HepG2 (cell line): ENCODE results near the gene ARFGAP1. TPM values are rescaled to one million over a fixed set of nuclear protein-coding genes. Genes with fewer than 3 reads are reported as not detected.
A peak's percentile ranks its signal among the peaks of the same experiment; 100 is the strongest.

ENCODE experiments used
- ATAC-seq: fragments of 200-7000 bp; cut with Tn5 transposase; 3 replicates; pipeline ENCODE4 v1.9.1; 2020; ENCODE audit warnings: mild to moderate bottlenecking, moderate library complexity
- BruUV-seq: library from RNA; stranded (reverse); fragments of 400-500 nt; replicated peaks from 2 replicates; lab custom pipeline; 2021; lab: Mats Ljungman, UMichigan
- CTCF ChIA-PET: fragments of 300-600 bp; formaldehyde crosslinking; extraction: SDS; loops from one replicate; lab custom pipeline; 2021; ENCODE audit warnings: low total read pairs, inconsistent platforms, low intra/inter-chr PET ratio; lab: Yijun Ruan, JAX
- POLR2A ChIA-PET: fragments of 350-600 bp; sonication (Branson Sonifier 250); formaldehyde crosslinking; loops from one replicate; lab custom pipeline; 2020; ENCODE audit warnings: antibody characterized with exemption, inconsistent platforms; lab: Yijun Ruan, JAX
- DNase-seq: peaks from one replicate; pipeline ENCODE4 v3.0.0-alpha.2; 2015; ENCODE audit warnings: low spot score
- FAIRE-seq: peaks from 3 replicates; lab custom pipeline; 2011; peaks lifted over from hg19 to GRCh38; lab: Jason Lieb, UNC
- H2AFZ ChIP-seq: one replicate; pipeline ENCODE4 v1.6.1; 2011; ENCODE audit warnings: low read length, inconsistent platforms
- H3K27ac ChIP-seq: fragments of 300-600 bp; 3 replicates; pipeline ENCODE4 v1.8.0; 2011; ENCODE audit warnings: mixed run types, mild to moderate bottlenecking, mixed read lengths, low read length, inconsistent platforms; ENCODE audit not compliant: insufficient read depth; ENCODE audit errors: extremely low read length
- H3K27me3 ChIP-seq, 2 experiments: fragments of 200-600 bp in 1 of 2; 2 replicates in 1 of 2; 3 replicates in 1 of 2; pipeline versions ENCODE4 v1.6.0 to v1.8.0; 2011; ENCODE audit warnings: low read length in 2 of 2, mild to moderate bottlenecking in 2 of 2, moderate library complexity in 2 of 2, inconsistent platforms in 1 of 2; ENCODE audit not compliant: insufficient read depth in 2 of 2, control insufficient read depth in 1 of 2
- H3K36me3 ChIP-seq, 2 experiments: fragments of 200-600 bp in 1 of 2; replicated peaks in 1 of 2; 2 replicates in 1 of 2; 3 replicates in 1 of 2; pipeline versions ENCODE4 v1.5.1 to v1.8.0; 2011; ENCODE audit warnings: low read length in 2 of 2, inconsistent platforms in 1 of 2; ENCODE audit not compliant: insufficient read depth in 2 of 2, control insufficient read depth in 1 of 2
- H3K4me1 ChIP-seq: 2 replicates; pipeline ENCODE4 v1.5.1; 2012; ENCODE audit warnings: low read length, inconsistent platforms; ENCODE audit not compliant: insufficient read depth
- H3K4me2 ChIP-seq: 2 replicates; pipeline ENCODE4 v1.6.0; 2011; ENCODE audit warnings: low read depth, low read length, inconsistent platforms
- H3K4me3 ChIP-seq, 3 experiments: fragments of 200-600 bp in 1 of 3; sonication (generic), shearing (Covaris generic) in 1 of 3; replicated peaks in 1 of 3; 2 replicates each; pipeline ENCODE4 v1.5.1; 2011 to 2016; ENCODE audit warnings: low read length in 3 of 3, inconsistent platforms in 2 of 3, low read depth in 2 of 3, mild to moderate bottlenecking in 2 of 3, control low read depth in 1 of 3, mixed read lengths in 1 of 3; ENCODE audit not compliant: insufficient read depth in 1 of 3
- H3K79me2 ChIP-seq: one replicate; pipeline ENCODE4 v1.6.1; 2011; ENCODE audit warnings: low read length, inconsistent platforms; ENCODE audit not compliant: insufficient read depth
- H3K9ac ChIP-seq: 2 replicates; pipeline ENCODE4 v1.6.0; 2011; ENCODE audit warnings: mild to moderate bottlenecking, low read depth, low read length, inconsistent platforms; ENCODE audit not compliant: insufficient read depth
- H3K9me3 ChIP-seq: 2 replicates; pipeline ENCODE4 v1.5.1; 2012; ENCODE audit warnings: mild to moderate bottlenecking, low read length
- H4K20me1 ChIP-seq: 2 replicates; pipeline ENCODE4 v1.6.0; 2011; ENCODE audit warnings: inconsistent platforms, mild to moderate bottlenecking, low read length, moderate library complexity; ENCODE audit not compliant: insufficient read depth
- CBX5 ChIP-seq: sonication (generic); formaldehyde crosslinking; IDR thresholded peaks from 2 replicates; pipeline ENCODE4 v1.4.0; 2020; ENCODE audit warnings: missing genetic modification reagents, borderline replicate concordance
- JDP2 ChIP-seq: sonication (generic); formaldehyde crosslinking; IDR thresholded peaks from 2 replicates; pipeline ENCODE4 v1.8.1; 2022; ENCODE audit warnings: missing genetic modification reagents, borderline replicate concordance
- RNF219 ChIP-seq: sonication (generic); formaldehyde crosslinking; IDR thresholded peaks from 2 replicates; pipeline ENCODE4 v1.5.0; 2020; ENCODE audit warnings: mild to moderate bottlenecking, missing genetic modification reagents
- SP1 ChIP-seq, 2 experiments: fragments of 450-650 bp in 1 of 2; sonication (generic) in 1 of 2; formaldehyde crosslinking in 1 of 2; IDR thresholded peaks; 2 replicates each; pipeline versions ENCODE4 v1.4.0 to v1.6.1; 2016 to 2020; ENCODE audit warnings: missing genetic modification reagents in 1 of 2
- ZKSCAN8 ChIP-seq: IDR thresholded peaks from 2 replicates; pipeline ENCODE4 v1.6.1; 2016; ENCODE audit warnings: borderline replicate concordance, missing genetic modification reagents, missing compliant biosample characterization
- ZNF121 ChIP-seq: sonication (generic); formaldehyde crosslinking; IDR thresholded peaks from 2 replicates; pipeline ENCODE4 v1.5.0; 2020; ENCODE audit warnings: mild to moderate bottlenecking, missing genetic modification reagents
- ZSCAN31 ChIP-seq: sonication (generic); formaldehyde crosslinking; IDR thresholded peaks from 2 replicates; pipeline ENCODE4 v1.5.0; 2020; ENCODE audit warnings: low read depth, mild to moderate bottlenecking, missing genetic modification reagents
- WGBS: methylation state at CpG from one replicate; pipeline ENCODE4 v1.1.6; 2017; ENCODE audit warnings: low lambda C conversion rate; 5-methylcytosine and 5-hydroxymethylcytosine counted together
- in situ Hi-C: cut with HindIII; loops from 2 replicates; pipeline ENCODE4 v1.10.0; 2017; ENCODE audit warnings: low pct_unique_long_range_greater_than_20kb; ENCODE audit not compliant: extremely low pct_ligation_motif_present
- intact Hi-C: fragments of 100-400 bp; cut with micrococcal nuclease; formaldehyde crosslinking; loops from one replicate; pipeline ENCODE4 v1.10.0; 2022; ENCODE audit not compliant: unreplicated experiment
- polyA plus RNA-seq, 8 experiments: library from polyadenylated mRNA; depleted of rRNA in 3 of 8; stranded (reverse) in 7 of 8; unstranded in 1 of 8; fragments of >200 nt; fragmentation: Illumina TruSeq in 4 of 8; extraction: Trizol in 4 of 8; gene quantifications; 2 replicates each; pipeline versions ENCODE4 v1.2.1 to v1.2.3, GENCODE V29; 2011 to 2016; ENCODE audit warnings: low read depth in 4 of 8, missing spikeins in 1 of 8, mixed read lengths in 1 of 8; ENCODE audit not compliant: insufficient read depth in 1 of 8
- total RNA-seq, 5 experiments: library from RNA; depleted of rRNA; stranded (reverse); fragments of >200 nt; fragmentation: Illumina TruSeq; extraction: Trizol; gene quantifications; 2 replicates each; pipeline ENCODE4 v1.2.3, GENCODE V29; 2016; ENCODE audit warnings: low read depth in 1 of 5

Gene ARFGAP1
- total and polyA plus RNA-seq, 2 of the 13 experiments (the other 11 are each of a cell fraction or from before 2014, with no cell fraction given) = 132 TPM

GRCh38 chr20:63297371-63297781 is 24.8 kb downstream of the ARFGAP1 start:
- CTCF ChIA-PET = no interaction called here
- in situ Hi-C loops = no loop called here
- BruUV-seq = no TSS peak
- ATAC-seq (no peak), FAIRE-seq (no peak)
- Histone ChIP-seq H3K79me2 (no peaks in the 10 kb centered on the region), H3K4me2 (no peak overlapping the region), H3K27ac (no peak overlapping the region), H4K20me1 (peaks cover 6% of the 10 kb centered on the region; the same call in 1 of the 2 replicates), H3K36me3 (no peaks in the 10 kb centered on the region)
- 27% methylated on average over 3 of the region's 11 CpGs for WGBS
- no peak for TF ChIP-seq CBX5 (CRISPR knock-in tag)
- no peak for TF ChIP-seq JDP2 (CRISPR knock-in tag)
- no peak for TF ChIP-seq SP1 (IDR thresholded peaks at IDR 0.05)
- TF ChIP-seq SP1 (CRISPR knock-in tag; IDR thresholded peaks at IDR 0.05) = no peak
- TF ChIP-seq, all 625 proteins: peak for 0
- no peak overlapping the region for H2AFZ ChIP-seq
- H3K4me1 ChIP-seq = no peaks in the 10 kb centered on the region
- H3K4me3 ChIP-seq = no peak overlapping the region
- intact Hi-C loops = loop anchor here (5.0 kb wide), 1 partner anchor 90 kb away; no protein-coding TSS in a partner anchor
- H3K9ac ChIP-seq = no peak overlapping the region
- POLR2A ChIA-PET = no interaction called here
- H3K9me3 ChIP-seq = no peaks in the 10 kb centered on the region
- DNase-seq = no peak
- H3K27me3 ChIP-seq = peaks cover 23 to 74% of the 10 kb centered on the region in 2 experiments; a peak in 4 of 5 replicates

GRCh38 chr20:63297796-63298572 is 25.4 kb downstream of the ARFGAP1 start:
- intact Hi-C loops (loop anchor here (5.0 kb wide), 1 partner anchor 89 kb away; no protein-coding TSS in a partner anchor), in situ Hi-C loops (no loop called here)
- no peaks in the 10 kb centered on the region for H3K79me2 ChIP-seq
- ChIA-PET CTCF (no interaction called here), POLR2A (no interaction called here)
- WGBS = 26% methylated on average over 15 of the region's 16 CpGs
- no peaks in the 10 kb centered on the region for H3K36me3 ChIP-seq
- H3K27me3 ChIP-seq = peaks cover 23 to 68% of the 10 kb centered on the region in 2 experiments; a peak in 4 of 5 replicates
- H3K9me3 ChIP-seq = no peaks in the 10 kb centered on the region
- BruUV-seq = no TSS peak
- no peak for ATAC-seq
- H3K9ac ChIP-seq = no peak overlapping the region
- H3K4me1 ChIP-seq = no peaks in the 10 kb centered on the region
- peaks cover 6% of the 10 kb centered on the region; the same call in 1 of the 2 replicates for H4K20me1 ChIP-seq
- FAIRE-seq = no peak
- no peak for DNase-seq
- H3K4me2 ChIP-seq = no peak overlapping the region
- no peak overlapping the region for H3K4me3 ChIP-seq
- H3K27ac ChIP-seq = no peak overlapping the region
- no peak overlapping the region for H2AFZ ChIP-seq
- TF ChIP-seq ZSCAN31 (CRISPR knock-in tag) = no peak
- no peak for TF ChIP-seq ZKSCAN8 (CRISPR knock-in tag)
- TF ChIP-seq RNF219 (CRISPR knock-in tag) = no peak
- 0 out of 2 replicates have a peak, but pooled peaks have one; percentile 37 for TF ChIP-seq ZNF121 (CRISPR knock-in tag)
